Lower leg skin (tissue), 4 donors: ENCODE results near the gene PAX5. TPM values are rescaled to one million over a fixed set of nuclear protein-coding genes. Genes with fewer than 3 reads are reported as not detected.
A peak's percentile ranks its signal among the peaks of the same experiment; 100 is the strongest.

ENCODE experiments used
- DNase-seq, 2 donors: peaks; one replicate each; pipeline ENCODE4 v3.0.0-alpha.2; 2019; ENCODE audit warnings: low spot score in 2 of 2
- H3K4me3 ChIP-seq: fragments of 200-600 bp; sonication (generic); 2 replicates; pipeline ENCODE4 v1.5.1; 2017; ENCODE audit warnings: mild to moderate bottlenecking, low read depth; ENCODE audit not compliant: poor library complexity, severe bottlenecking
- POLR2A ChIP-seq, 2 donors: fragments of 450-650 bp; IDR thresholded peaks; one replicate each; pipeline ENCODE4 v1.6.1; 2016 to 2017; ENCODE audit warnings: antibody characterized with exemption in 2 of 2, mild to moderate bottlenecking in 1 of 2, moderate library complexity in 1 of 2
- WGBS, 2 donors: methylation state at CpG; one replicate each; pipeline ENCODE4 v1.1.5; 2018; 5-methylcytosine and 5-hydroxymethylcytosine counted together
- intact Hi-C: fragments of 100-400 bp; cut with DNase I; formaldehyde crosslinking; loops from one replicate; pipeline ENCODE4 v1.15.0; 2023; ENCODE audit warnings: low total_unique reads
- total RNA-seq, 4 donors: library from RNA; depleted of rRNA; stranded (reverse); fragments of >200 nt; gene quantifications; one replicate each; pipeline ENCODE4 v1.1.0, GENCODE V29; 2016
- TF ChIP-seq, protein P1 (sequence below), 3 donors: fragments of 450-650 bp; IDR thresholded peaks; one replicate each; pipeline ENCODE4 v1.5.1; 2016; ENCODE audit warnings: antibody characterized with exemption in 3 of 3, mild to moderate bottlenecking in 3 of 3, moderate library complexity in 2 of 3

The PAX5 gene
- total RNA-seq, 4 donors from 2014 or later = 0.02 to 0.08 (median 0.03) TPM; not detected in 1

DNA sequence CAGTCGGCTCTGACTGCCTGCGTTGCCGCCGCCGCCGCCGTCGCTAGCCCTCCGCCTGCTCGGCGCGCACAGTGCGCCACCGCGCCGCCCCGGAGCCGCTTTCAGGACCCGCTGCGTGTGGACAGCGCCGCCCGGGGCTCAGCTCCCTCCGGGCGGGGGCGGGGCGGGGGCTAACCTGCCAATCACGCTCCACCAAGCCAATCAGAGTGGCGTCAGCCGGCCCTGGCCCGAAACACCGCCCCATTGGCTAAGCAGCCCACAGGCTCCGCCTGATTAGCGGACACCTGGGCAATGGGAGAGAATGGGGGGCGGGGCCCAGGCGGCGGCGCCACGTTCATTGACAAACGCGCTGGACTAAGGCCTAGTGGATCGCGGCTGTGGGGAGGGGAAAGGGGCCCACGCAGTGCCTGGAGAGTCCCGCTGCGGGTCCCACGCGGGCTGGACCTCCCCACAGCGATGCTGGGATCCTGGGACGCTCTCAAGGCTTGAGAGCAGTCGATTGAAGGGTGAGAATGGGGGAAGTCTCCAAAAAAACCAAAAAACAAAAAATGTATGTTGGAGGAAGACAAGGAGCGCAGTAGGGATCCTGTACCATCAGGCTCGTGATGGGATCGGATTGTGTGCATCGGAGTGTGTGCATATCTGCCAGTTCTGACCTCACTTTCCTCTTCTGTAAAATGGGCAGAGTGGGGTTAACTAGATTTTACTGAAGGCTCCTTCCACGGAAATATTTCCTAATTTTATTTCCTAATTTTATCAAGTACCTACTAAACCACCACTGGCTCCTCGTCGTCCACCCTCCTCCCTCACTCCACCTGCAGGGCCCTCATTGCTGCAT, 6.3 kb downstream of the PAX5 start:
- 5% methylated on average over 18 to 30 of the region's 58 CpGs for WGBS, 2 donors
- H3K4me3 ChIP-seq = no peak overlapping the region
- peak; percentile 39 to 88 for DNase-seq
- intact Hi-C loops = no loop called here
- TF ChIP-seq, protein P1, sequence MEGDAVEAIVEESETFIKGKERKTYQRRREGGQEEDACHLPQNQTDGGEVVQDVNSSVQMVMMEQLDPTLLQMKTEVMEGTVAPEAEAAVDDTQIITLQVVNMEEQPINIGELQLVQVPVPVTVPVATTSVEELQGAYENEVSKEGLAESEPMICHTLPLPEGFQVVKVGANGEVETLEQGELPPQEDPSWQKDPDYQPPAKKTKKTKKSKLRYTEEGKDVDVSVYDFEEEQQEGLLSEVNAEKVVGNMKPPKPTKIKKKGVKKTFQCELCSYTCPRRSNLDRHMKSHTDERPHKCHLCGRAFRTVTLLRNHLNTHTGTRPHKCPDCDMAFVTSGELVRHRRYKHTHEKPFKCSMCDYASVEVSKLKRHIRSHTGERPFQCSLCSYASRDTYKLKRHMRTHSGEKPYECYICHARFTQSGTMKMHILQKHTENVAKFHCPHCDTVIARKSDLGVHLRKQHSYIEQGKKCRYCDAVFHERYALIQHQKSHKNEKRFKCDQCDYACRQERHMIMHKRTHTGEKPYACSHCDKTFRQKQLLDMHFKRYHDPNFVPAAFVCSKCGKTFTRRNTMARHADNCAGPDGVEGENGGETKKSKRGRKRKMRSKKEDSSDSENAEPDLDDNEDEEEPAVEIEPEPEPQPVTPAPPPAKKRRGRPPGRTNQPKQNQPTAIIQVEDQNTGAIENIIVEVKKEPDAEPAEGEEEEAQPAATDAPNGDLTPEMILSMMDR (IDR thresholded peaks at IDR 0.05) = no peak
- TF ChIP-seq POLR2A (IDR thresholded peaks at IDR 0.05) = no peak

GRCh38 chr9:37026931-37027581, 7.0 kb downstream of the PAX5 start:
- 2% methylated on average over 28 to 48 of the region's 56 CpGs for WGBS, 2 donors
- intact Hi-C loops = no loop called here

GRCh38 chr9:37026113-37026930, 7.7 kb downstream of the PAX5 start:
- 2% methylated on average over 9 to 54 of the region's 62 CpGs for WGBS, 2 donors
- peak in 1 of 2 donors; percentile 77 for DNase-seq
- no peak overlapping the region for H3K4me3 ChIP-seq
- intact Hi-C loops = no loop called here
- TF ChIP-seq POLR2A (IDR thresholded peaks at IDR 0.05) = no peak

More at GRCh38 chr9:37026931-37027581, 7.0 kb downstream of the PAX5 start:
- no peak overlapping the region for H3K4me3 ChIP-seq
- TF ChIP-seq, protein P1 (IDR thresholded peaks at IDR 0.05) = no peak
- no peak for TF ChIP-seq POLR2A (IDR thresholded peaks at IDR 0.05)
- peak in 1 of 2 donors; percentile 82 for DNase-seq

- 2 to 3% methylated on average over 9 of the region's 9 CpGs for WGBS, 2 donors
Measured at GRCh38 chr9:37025823-37026112, 8.3 kb downstream of the PAX5 start.

GRCh38 chr9:37025071-37025822, 8.8 kb downstream of the PAX5 start:
- TF ChIP-seq, protein P1 (IDR thresholded peaks at IDR 0.05) = no peak
- TF ChIP-seq POLR2A (IDR thresholded peaks at IDR 0.05) = no peak
- DNase-seq = peak in 1 of 2 donors; percentile 78
- 4 to 10% methylated on average over 27 to 34 of the region's 36 CpGs for WGBS, 2 donors
- intact Hi-C loops = no loop called here
- H3K4me3 ChIP-seq = no peak overlapping the region

More at GRCh38 chr9:37025823-37026112, 8.3 kb downstream of the PAX5 start:
- no peak overlapping the region for H3K4me3 ChIP-seq
- TF ChIP-seq, protein P1 (IDR thresholded peaks at IDR 0.05) = no peak
- TF ChIP-seq POLR2A (IDR thresholded peaks at IDR 0.05) = no peak
- DNase-seq = no peak
- intact Hi-C loops = no loop called here
